Small intestine (tissue), 7 donors: ENCODE data around the gene GNAT2. TPM values are rescaled to one million over a fixed set of nuclear protein-coding genes. Genes with fewer than 3 reads are reported as not detected.

ENCODE experiments used
- DNase-seq, 2 donors: peaks; one replicate each; pipeline versions ENCODE4 v3.0.0 to v3.0.0-alpha.2; 2013
- FAIRE-seq: peaks from 2 replicates; lab custom pipeline; 2012; peaks lifted over from hg19 to GRCh38; lab: Jason Lieb, UNC
- H3K27ac ChIP-seq, 3 donors: one replicate each; pipeline ENCODE4 v1.5.1; 2013; ENCODE audit warnings: low read length in 2 of 3, mild to moderate bottlenecking in 2 of 3, control low read depth in 1 of 3, inconsistent platforms in 1 of 3, low read depth in 1 of 3, moderate library complexity in 1 of 3
- H3K27me3 ChIP-seq, 3 donors: one replicate each; pipeline ENCODE4 v1.6.1; 2013; ENCODE audit warnings: low read length in 3 of 3, inconsistent platforms in 1 of 3; ENCODE audit not compliant: control insufficient read depth in 3 of 3, insufficient read depth in 3 of 3
- H3K36me3 ChIP-seq, 3 donors: one replicate each; pipeline ENCODE4 v1.6.1; 2013; ENCODE audit warnings: low read length in 3 of 3, inconsistent platforms in 1 of 3, low read depth in 1 of 3, mild to moderate bottlenecking in 1 of 3, moderate library complexity in 1 of 3; ENCODE audit not compliant: control insufficient read depth in 3 of 3, insufficient read depth in 2 of 3
- H3K4me1 ChIP-seq, 3 donors: one replicate each; pipeline ENCODE4 v1.6.1; 2013; ENCODE audit warnings: low read length in 2 of 3, inconsistent platforms in 1 of 3, low read depth in 1 of 3, mild to moderate bottlenecking in 1 of 3, moderate library complexity in 1 of 3; ENCODE audit not compliant: control insufficient read depth in 3 of 3, insufficient read depth in 2 of 3
- H3K4me3 ChIP-seq, 3 donors: one replicate each; pipeline ENCODE4 v1.5.1; 2013; ENCODE audit warnings: low read length in 3 of 3, control low read depth in 1 of 3, inconsistent platforms in 1 of 3, low read depth in 1 of 3, mild to moderate bottlenecking in 1 of 3, moderate library complexity in 1 of 3
- H3K9me3 ChIP-seq, 2 donors: one replicate each; pipeline ENCODE4 v1.6.1; 2013; ENCODE audit warnings: low read depth in 1 of 2, low read length in 1 of 2; ENCODE audit not compliant: control insufficient read depth in 2 of 2, insufficient read depth in 1 of 2
- WGBS, 3 donors: extraction: QIAGEN DNeasy Blood & Tissue Kit; methylation state at CpG; one replicate each; pipeline ENCODE4 v1.1.7; 2013; 5-methylcytosine and 5-hydroxymethylcytosine counted together
- polyA plus RNA-seq, 4 donors: library from polyadenylated mRNA; stranded (reverse) in 3 of 4; unstranded in 1 of 4; fragments of 200-250 nt in 3 of 4; fragments of 120-200 nt in 1 of 4; gene quantifications; one replicate each; pipeline versions ENCODE4 v1.2.1 to v1.2.3, GENCODE V29; 2013
- donor health status: healthy with polysubstance abuse.
- donor health status: control.
- donor health status: control.
- donor health status: Bipolar disorder and iron deficiency.
- donor health status: healthy.

Gene GNAT2
- polyA plus RNA-seq, 4 donors = 0.04 to 0.28 TPM; not detected in 2

- 43 to 47% (median 46%) methylated on average over 3 of the region's 3 CpGs for WGBS, 3 donors
- H3K4me3 ChIP-seq = no peak overlapping the region
- no peaks in the 10 kb centered on the region for H3K9me3 ChIP-seq
- no peaks in the 10 kb centered on the region for H3K36me3 ChIP-seq
- DNase-seq = peak in 1 of 2 donors; percentile 16
- no peaks in the 10 kb centered on the region for H3K27me3 ChIP-seq
- no peak for FAIRE-seq
- H3K4me1 ChIP-seq = peaks cover 0 to 15% (median 12%) of the 10 kb centered on the region in 3 donors
- peak overlapping the region in 2 of 3 donors; percentile 17 to 75 for H3K27ac ChIP-seq
Measured at GRCh38 chr1:109615879-109616278, 3.5 kb downstream of the GNAT2 start.

- Histone ChIP-seq H3K9me3 (no peaks in the 10 kb centered on the region), H3K27me3 (no peaks in the 10 kb centered on the region), H3K4me1 (peaks cover 0 to 12% (median 9%) of the 10 kb centered on the region in 3 donors), H3K36me3 (no peaks in the 10 kb centered on the region), H3K4me3 (no peak overlapping the region), H3K27ac (no peak overlapping the region)
- no peak for FAIRE-seq
- 23 to 55% (median 44%) methylated on average over 7 of the region's 7 CpGs for WGBS, 3 donors
- DNase-seq = peak in 1 of 2 donors; percentile 51
Measured at GRCh38 chr1:109613361-109614147, 5.9 kb downstream of the GNAT2 start.

- WGBS, 3 donors = 92 to 96% (median 96%) methylated on average over 13 of the region's 13 CpGs
- H3K9me3 ChIP-seq = no peaks in the 10 kb centered on the region
- DNase-seq (no peak), FAIRE-seq (no peak)
- H3K4me1 ChIP-seq = peaks cover 0 to 5% (median 0%) of the 10 kb centered on the region in 3 donors
- H3K36me3 ChIP-seq = no peaks in the 10 kb centered on the region
- H3K27ac ChIP-seq = no peak overlapping the region
- no peak overlapping the region for H3K4me3 ChIP-seq
- no peaks in the 10 kb centered on the region for H3K27me3 ChIP-seq
Measured at GRCh38 chr1:109611308-109611990, 8.0 kb downstream of the GNAT2 start.

- 69 to 77% (median 74%) methylated on average over 3 of the region's 3 CpGs for WGBS, 3 donors
- Histone ChIP-seq H3K36me3 (no peaks in the 10 kb centered on the region), H3K27me3 (no peaks in the 10 kb centered on the region)
Measured at GRCh38 chr1:109610609-109611307, 8.7 kb downstream of the GNAT2 start.

GRCh38 chr1:109609881-109610280, 9.5 kb downstream of the GNAT2 start:
- WGBS, 3 donors = 94 to 97% (median 96%) methylated on average over 3 of the region's 3 CpGs
- Histone ChIP-seq H3K9me3 (no peaks in the 10 kb centered on the region), H3K36me3 (no peaks in the 10 kb centered on the region), H3K4me1 (peaks cover 0 to 5% (median 0%) of the 10 kb centered on the region in 3 donors), H3K27me3 (no peaks in the 10 kb centered on the region), H3K27ac (no peak overlapping the region), H3K4me3 (no peak overlapping the region)
- no peak for DNase-seq
- no peak for FAIRE-seq

More at GRCh38 chr1:109610609-109611307, 8.7 kb downstream of the GNAT2 start:
- Histone ChIP-seq H3K4me1 (peaks cover 0 to 5% (median 0%) of the 10 kb centered on the region in 3 donors), H3K9me3 (no peaks in the 10 kb centered on the region), H3K27ac (no peak overlapping the region), H3K4me3 (no peak overlapping the region)
- DNase-seq = no peak
- FAIRE-seq = no peak

- no peak for DNase-seq
- Histone ChIP-seq H3K36me3 (no peaks in the 10 kb centered on the region), H3K27ac (no peak overlapping the region), H3K4me1 (no peaks in the 10 kb centered on the region), H3K4me3 (no peak overlapping the region), H3K27me3 (no peaks in the 10 kb centered on the region), H3K9me3 (no peaks in the 10 kb centered on the region)
- 92 to 96% (median 93%) methylated on average over 1 of the region's 1 CpG for WGBS, 3 donors
- FAIRE-seq = no peak
Measured at GRCh38 chr1:109605381-109605780, 14.0 kb downstream of the GNAT2 start.

- no peaks in the 10 kb centered on the region for H3K4me1 ChIP-seq
- H3K9me3 ChIP-seq = no peaks in the 10 kb centered on the region
- no peak overlapping the region for H3K4me3 ChIP-seq
- H3K27me3 ChIP-seq = no peaks in the 10 kb centered on the region
- DNase-seq (no peak), FAIRE-seq (no peak)
- WGBS, 3 donors = 93 to 98% (median 93%) methylated on average over 3 of the region's 3 CpGs
- H3K36me3 ChIP-seq = peaks cover 0 to 3% (median 2%) of the 10 kb centered on the region in 3 donors
- no peak overlapping the region for H3K27ac ChIP-seq
Measured at GRCh38 chr1:109603229-109603628, 16.2 kb downstream of the GNAT2 start.

- WGBS, 3 donors = 91 to 96% (median 95%) methylated on average over 5 of the region's 5 CpGs
- Histone ChIP-seq H3K4me3 (no peak overlapping the region), H3K27ac (no peak overlapping the region), H3K4me1 (no peaks in the 10 kb centered on the region), H3K27me3 (no peaks in the 10 kb centered on the region), H3K9me3 (no peaks in the 10 kb centered on the region), H3K36me3 (peaks cover 0 to 11% (median 2%) of the 10 kb centered on the region in 3 donors)
- DNase-seq (no peak), FAIRE-seq (no peak)
Measured at GRCh38 chr1:109598655-109599054, 20.8 kb downstream of the GNAT2 start.
